ENCODE data around the gene HSD17B3. TPM values are rescaled to one million over a fixed set of nuclear protein-coding genes. Genes with fewer than 3 reads are reported as not detected.

The HSD17B3 gene
- total RNA-seq, 2 donors from 2014 or later, result 0.86 TPM; not detected in 1

Other genes with a start within 250 kb of the HSD17B3 start
- 10 to 100 TPM; 13.2 to 15.7 TPM for gene SLC35D2, start 81.5 kb upstream of the HSD17B3 start, total RNA-seq
- 1 to 10 TPM; 1.1 to 2.3 TPM for gene ZNF367, start 116.2 kb upstream of the HSD17B3 start, total RNA-seq
- 10 to 100 TPM; 30.9 to 37.4 TPM for gene HABP4, start 148.0 kb upstream of the HSD17B3 start, total RNA-seq

Measured in posterior vena cava (tissue), 2 donors.